BE2C (cell line): ENCODE data around the gene C5orf15.

Experiments
- DNase-seq: peaks from one replicate; pipeline ENCODE4 v3.0.0-alpha.2; 2020
- H3K27me3 ChIP-seq: fragments of 250-450 bp; sonication (Bioruptor Pico); 2 replicates; pipeline ENCODE4 v1.5.1; 2020; ENCODE audit warnings: mild to moderate bottlenecking
- H3K36me3 ChIP-seq: fragments of 250-450 bp; sonication (Bioruptor Pico); 2 replicates; pipeline ENCODE4 v1.5.1; 2020; ENCODE audit warnings: mild to moderate bottlenecking
- H3K4me1 ChIP-seq: fragments of 250-450 bp; sonication (Bioruptor Pico); 2 replicates; pipeline ENCODE4 v1.5.1; 2020
- H3K4me3 ChIP-seq: 2 replicates; pipeline ENCODE4 v1.5.1; 2011; ENCODE audit warnings: low read depth, low read length
- H3K9me3 ChIP-seq: fragments of 250-450 bp; sonication (Bioruptor Pico); 2 replicates; pipeline ENCODE4 v1.5.1; 2020
- TF ChIP-seq, protein P1 (sequence below): IDR thresholded peaks from 2 replicates; pipeline ENCODE4 v1.5.1; 2012; ENCODE audit warnings: mild to moderate bottlenecking, low read depth, low read length

C5orf15 gene

DNA sequence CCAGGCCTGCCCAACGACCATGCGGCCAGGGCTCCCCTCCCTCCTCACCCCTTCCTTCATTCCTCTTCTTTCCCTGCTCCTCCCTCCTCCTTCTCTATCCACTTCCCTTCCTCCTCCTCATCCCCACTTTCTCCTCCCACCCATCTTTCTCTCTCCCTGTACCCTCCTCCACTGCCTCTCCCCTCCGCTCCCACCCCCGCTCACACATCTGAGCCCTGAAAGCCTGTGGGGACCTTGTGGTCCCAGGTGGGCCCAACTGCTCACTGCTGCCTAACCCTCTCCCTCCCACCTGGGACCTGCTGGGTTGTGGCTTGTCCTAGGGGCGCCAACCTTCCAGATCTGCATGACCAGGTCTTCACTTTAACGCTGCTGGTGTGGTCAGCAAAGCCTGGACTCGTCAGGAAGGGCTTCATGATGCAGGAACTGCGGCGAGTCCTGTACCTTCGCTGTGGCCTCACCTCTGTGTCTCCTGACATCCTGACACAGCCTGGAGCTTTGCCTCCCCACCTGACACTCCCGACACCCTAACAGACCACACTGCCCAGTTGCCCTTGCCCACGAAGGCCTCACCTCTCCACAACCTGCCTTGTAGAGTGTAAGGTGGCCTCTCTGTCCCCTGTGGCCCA lies 34.6 kb downstream of the C5orf15 start:
- TF ChIP-seq, protein P1, sequence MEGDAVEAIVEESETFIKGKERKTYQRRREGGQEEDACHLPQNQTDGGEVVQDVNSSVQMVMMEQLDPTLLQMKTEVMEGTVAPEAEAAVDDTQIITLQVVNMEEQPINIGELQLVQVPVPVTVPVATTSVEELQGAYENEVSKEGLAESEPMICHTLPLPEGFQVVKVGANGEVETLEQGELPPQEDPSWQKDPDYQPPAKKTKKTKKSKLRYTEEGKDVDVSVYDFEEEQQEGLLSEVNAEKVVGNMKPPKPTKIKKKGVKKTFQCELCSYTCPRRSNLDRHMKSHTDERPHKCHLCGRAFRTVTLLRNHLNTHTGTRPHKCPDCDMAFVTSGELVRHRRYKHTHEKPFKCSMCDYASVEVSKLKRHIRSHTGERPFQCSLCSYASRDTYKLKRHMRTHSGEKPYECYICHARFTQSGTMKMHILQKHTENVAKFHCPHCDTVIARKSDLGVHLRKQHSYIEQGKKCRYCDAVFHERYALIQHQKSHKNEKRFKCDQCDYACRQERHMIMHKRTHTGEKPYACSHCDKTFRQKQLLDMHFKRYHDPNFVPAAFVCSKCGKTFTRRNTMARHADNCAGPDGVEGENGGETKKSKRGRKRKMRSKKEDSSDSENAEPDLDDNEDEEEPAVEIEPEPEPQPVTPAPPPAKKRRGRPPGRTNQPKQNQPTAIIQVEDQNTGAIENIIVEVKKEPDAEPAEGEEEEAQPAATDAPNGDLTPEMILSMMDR = no peak
- Histone ChIP-seq H3K36me3 (no peaks in the 10 kb centered on the region), H3K9me3 (no peaks in the 10 kb centered on the region), H3K4me3 (no peak overlapping the region), H3K27me3 (no peaks in the 10 kb centered on the region), H3K4me1 (peaks cover 6% of the 10 kb centered on the region; the same call in 1 of the 2 replicates)
- no peak for DNase-seq

DNA sequence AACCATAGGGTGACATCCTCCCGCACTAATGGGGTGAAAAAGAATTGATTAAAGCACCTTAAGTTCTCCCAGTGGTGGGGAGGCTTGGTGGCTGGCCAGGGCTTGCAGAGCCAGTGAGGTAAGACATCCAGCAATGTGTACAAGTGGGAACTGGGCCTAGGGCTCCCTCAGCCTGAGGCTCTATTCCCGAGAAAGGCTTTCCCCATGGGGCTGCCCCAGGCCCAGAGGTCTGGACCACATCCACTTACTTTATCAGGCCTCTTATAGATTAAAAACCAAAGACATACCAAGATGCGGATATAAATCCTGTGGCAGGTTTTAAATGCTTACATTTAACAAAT lies 35.3 kb downstream of the C5orf15 start:
- H3K9me3 ChIP-seq = no peaks in the 10 kb centered on the region
- TF ChIP-seq, protein P1 = no peak
- H3K36me3 ChIP-seq = no peaks in the 10 kb centered on the region
- H3K4me1 ChIP-seq = peaks cover 6% of the 10 kb centered on the region; the same call in 1 of the 2 replicates
- no peak overlapping the region for H3K4me3 ChIP-seq
- DNase-seq = no peak
- no peaks in the 10 kb centered on the region for H3K27me3 ChIP-seq

DNA sequence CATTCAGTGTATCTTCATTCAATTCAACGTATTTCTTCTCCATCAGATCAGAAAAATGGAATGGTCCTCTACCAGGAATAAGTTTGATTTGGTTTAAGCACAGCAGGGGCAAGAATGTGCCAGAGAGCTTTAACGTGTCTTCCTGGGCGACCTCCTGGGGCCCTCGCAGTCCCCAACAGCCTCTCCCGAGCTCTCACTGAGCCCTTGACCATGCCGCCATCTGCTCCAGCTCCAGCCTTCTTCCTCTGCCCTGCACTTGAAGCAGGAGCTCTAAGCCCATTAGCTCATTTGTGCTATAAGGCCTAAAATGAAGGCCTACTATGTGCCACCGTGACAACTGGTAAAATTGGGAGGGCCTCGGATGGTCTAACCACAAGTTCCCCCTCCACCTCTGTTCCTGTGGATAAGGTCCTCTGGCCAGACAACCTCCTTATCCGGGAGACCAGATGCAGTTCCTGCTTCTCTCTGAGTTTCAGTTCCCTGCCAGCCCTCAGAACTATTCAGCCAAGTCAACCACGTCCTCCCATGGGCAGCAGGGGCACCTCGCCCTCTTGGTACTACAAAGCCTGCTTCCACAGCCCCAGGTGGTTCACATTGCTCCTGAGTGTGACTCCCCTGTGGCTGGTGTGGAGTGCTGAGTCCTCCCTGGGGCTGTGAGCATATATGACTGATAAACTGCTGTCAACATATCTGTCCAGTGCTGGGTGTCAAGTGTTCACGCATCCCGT lies 35.8 kb downstream of the C5orf15 start:
- Histone ChIP-seq H3K36me3 (no peaks in the 10 kb centered on the region), H3K4me1 (peaks cover 6% of the 10 kb centered on the region; the same call in 1 of the 2 replicates), H3K4me3 (no peak overlapping the region), H3K9me3 (no peaks in the 10 kb centered on the region), H3K27me3 (no peaks in the 10 kb centered on the region)
- no peak for DNase-seq
- TF ChIP-seq, protein P1 = no peak

DNA sequence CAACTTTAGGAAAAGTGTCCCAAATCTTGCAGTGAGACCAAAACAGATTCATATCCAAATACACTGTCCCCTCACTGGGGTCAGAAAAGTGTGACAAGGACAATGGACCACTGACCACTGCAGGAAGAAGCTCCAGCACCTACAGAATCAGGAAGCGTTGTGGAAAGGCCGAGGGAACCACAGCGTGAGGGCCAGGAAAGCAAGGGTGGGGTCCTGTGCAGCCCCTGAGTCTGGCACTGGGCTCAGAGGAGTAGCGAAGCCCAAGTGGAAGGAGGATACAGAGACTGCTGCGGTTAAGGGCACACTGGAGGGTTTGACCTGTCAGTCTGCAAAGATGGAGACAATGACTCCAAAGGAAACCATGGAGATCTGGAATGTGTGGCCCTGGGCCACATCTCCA lies 36.9 kb downstream of the C5orf15 start:
- no peak for DNase-seq
- Histone ChIP-seq H3K27me3 (no peaks in the 10 kb centered on the region), H3K4me3 (no peak overlapping the region), H3K4me1 (peaks cover 15% of the 10 kb centered on the region), H3K36me3 (no peaks in the 10 kb centered on the region), H3K9me3 (no peaks in the 10 kb centered on the region)
- TF ChIP-seq, protein P1 = no peak

DNA sequence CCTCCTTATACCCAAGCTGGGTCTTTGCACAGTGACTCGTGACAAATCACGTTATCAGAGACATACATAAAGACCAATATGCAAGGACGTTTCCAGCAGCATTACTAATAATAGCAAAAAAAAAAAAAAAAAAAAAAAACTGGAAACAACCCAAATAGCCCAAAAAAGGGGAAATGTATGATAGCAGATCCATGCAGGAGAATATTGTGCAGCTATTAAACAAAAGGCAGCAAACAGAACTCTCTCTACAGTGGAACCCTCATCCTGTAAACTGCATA lies 37.7 kb downstream of the C5orf15 start:
- H3K9me3 ChIP-seq = no peaks in the 10 kb centered on the region
- TF ChIP-seq, protein P1 = no peak
- no peak overlapping the region for H3K4me3 ChIP-seq
- no peaks in the 10 kb centered on the region for H3K36me3 ChIP-seq
- peaks cover 22% of the 10 kb centered on the region for H3K4me1 ChIP-seq
- no peaks in the 10 kb centered on the region for H3K27me3 ChIP-seq
- DNase-seq = no peak

DNA sequence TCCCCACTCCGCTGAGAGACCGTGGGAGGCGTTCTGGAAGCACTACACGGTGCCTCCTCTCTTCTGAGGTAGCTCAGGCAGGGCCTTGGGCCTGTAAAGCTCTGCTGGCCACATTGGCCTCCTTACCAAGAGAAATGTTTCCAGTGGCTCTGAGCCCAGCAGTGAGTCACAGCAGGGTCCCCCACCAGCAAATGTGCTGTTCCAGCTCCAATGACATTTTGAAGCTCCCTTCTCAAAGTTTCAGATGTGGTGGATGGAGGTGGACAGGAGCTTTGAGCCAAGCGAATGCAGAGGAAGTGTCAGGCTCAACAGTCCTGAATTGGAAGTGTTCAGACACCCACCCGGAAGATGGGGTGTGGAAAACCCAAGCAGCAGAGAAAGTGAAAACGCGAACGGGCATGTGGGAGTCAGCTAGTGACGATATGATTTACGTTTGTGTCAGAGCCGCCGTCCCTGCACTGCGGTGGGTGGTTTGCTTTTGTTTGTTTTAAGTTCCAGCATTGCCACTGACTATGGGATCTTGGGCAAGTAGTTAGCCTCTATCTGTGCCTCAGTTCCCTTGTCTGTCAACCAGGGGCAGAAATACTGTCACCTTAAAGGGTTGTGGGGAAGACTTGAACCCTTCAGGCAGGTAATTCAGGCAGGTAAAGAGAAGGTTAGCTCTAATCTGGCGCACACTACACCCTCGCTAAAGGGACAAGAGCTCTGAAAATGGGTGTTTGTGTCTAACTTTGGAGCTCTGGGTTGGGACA lies 38.2 kb downstream of the C5orf15 start:
- DNase-seq = no peak
- Histone ChIP-seq H3K36me3 (no peaks in the 10 kb centered on the region), H3K27me3 (no peaks in the 10 kb centered on the region), H3K4me1 (peaks cover 22% of the 10 kb centered on the region), H3K4me3 (no peak overlapping the region), H3K9me3 (no peaks in the 10 kb centered on the region)
- TF ChIP-seq, protein P1 = no peak
